NCI-H774 (cell line): Measurements from ENCODE around the gene SUPT20HL1.
"Not testable (repeated sequence)": the region's sequence is repeated elsewhere in the genome, so short reads cannot be mapped to it uniquely, and the experiment has no call there.

ENCODE experiments used
- DNase-seq: peaks from one replicate; lab custom pipeline; 2025; lab: John Stamatoyannopoulos, UW

Gene SUPT20HL1

DNA sequence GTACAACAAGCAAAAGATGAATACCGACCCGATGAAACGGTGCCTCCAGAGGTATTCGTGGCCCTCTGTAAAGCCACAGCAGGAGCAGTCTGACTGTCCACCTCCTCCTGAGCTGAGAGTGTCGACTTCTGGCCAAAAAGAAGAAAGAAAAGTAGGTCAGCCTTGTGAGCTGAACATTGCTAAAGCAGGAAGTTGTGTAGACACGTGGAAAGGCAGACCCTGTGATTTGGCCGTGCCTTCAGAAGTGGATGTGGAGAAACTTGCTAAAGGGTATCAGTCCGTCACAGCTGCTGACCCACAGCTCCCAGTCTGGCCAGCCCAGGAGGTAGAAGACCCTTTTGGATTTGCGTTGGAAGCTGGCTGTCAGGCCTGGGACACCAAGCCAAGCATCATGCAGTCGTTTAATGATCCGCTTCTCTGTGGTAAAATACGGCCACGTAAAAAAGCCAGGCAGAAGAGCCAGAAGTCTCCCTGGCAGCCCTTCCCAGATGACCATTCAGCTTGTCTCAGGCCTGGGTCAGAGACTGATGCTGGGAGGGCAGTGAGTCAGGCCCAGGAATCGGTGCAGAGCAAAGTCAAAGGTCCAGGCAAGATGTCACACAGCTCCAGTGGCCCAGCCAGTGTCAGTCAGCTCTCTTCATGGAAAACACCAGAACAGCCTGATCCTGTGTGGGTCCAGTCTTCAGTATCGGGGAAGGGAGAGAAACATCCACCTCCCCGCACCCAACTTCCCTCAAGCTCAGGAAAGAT is 3.2 kb downstream of the SUPT20HL1 start:
- DNase-seq = not testable (repeated sequence)

DNA sequence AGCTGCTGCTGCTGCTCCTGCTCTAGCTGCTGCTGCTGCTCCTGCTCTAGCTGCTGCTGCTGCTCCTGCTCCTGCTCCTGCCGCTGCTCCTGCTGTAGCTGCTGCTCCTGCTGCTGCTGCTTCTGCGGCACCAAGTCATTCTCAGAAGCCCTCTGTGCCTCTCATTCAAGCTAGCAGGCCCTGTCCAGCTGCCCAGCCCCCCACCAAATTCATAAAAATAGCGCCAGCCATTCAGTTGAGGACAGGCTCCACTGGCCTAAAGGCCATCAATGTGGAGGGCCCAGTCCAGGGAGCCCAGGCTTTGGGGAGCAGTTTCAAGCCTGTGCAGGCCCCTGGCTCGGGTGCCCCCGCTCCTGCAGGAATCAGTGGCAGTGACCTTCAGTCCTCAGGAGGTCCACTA is 3.9 kb downstream of the SUPT20HL1 start:
- DNase-seq = no peak

DNA sequence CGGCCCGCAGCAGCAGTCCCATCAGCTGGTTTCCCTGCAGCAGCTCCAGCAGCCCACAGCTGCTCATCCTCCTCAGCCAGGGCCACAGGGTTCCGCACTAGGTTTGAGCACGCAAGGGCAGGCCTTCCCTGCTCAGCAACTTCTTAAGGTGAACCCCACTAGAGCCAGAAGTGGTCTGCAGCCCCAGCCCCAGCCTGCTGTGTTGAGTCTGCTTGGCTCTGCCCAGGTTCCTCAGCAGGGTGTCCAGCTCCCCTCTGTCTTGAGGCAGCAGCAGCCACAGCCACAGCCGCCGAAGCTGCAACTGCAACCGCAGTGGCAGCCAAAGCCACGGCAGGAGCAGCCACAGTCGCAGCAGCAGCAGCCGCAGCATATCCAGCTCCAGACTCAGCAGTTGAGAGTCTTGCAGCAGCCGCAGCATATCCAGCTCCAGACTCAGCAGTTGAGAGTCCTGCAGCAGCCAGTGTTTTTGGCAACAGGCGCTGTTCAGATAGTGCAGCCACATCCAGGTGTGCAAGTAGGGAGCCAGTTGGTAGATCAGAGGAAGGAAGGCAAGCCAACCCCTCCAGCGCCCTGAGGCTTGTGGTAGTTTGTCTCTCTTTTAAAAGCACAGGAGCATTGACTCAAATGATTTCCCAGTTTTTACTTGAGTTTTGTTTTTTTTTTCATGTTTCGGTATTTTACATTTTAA is 4.6 kb downstream of the SUPT20HL1 start:
- DNase-seq = no peak

DNA sequence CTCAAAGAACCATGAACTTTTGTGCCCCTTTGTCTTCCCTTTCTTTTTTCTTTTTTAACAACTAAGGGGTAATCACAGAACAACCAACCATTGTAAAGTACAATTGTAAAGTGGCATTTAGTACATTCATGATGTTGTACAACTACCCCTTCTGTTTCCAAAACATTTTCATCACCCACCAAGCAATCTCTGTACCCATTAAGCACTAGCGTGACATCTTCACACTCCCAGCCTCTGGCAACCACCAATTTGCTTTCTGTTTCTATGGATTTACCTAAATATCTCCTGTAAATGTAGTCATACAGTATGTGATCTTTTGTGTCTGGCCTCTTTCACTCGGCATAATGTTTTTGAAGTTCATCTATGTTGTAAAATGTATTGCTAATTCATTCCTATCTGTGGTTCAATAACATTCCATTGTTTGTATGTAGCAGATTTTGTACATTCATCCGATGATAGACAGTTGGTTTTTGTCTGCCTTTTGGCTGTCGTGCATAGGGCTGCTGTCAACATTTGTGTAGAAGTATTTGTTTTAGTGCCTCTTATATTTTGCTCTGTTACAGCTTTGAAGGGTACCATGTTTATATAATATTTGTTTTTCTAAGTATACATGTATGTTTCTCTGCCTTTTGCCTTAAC is 6.4 kb downstream of the SUPT20HL1 start:
- DNase-seq = not testable (repeated sequence)

DNA sequence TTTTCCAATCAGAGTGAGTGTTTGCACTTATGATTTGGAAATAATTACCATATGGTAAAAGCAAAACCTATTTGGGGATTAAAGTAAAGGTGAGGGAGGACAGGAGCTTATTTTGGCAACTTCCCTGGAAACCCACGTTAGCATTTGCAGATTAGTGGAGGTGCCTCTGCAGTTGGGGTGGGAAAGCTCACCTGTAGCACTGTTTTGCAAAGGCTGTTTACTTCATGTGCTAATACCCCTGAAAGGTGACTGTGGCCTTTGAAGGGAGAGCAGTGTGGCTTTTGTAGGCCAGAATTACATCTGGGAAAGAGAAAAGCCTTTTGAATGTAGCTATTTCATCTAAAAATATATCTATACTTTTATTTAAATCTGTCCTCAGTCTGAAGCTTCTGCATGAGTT is 9.4 kb downstream of the SUPT20HL1 start:
- DNase-seq = no peak

DNA sequence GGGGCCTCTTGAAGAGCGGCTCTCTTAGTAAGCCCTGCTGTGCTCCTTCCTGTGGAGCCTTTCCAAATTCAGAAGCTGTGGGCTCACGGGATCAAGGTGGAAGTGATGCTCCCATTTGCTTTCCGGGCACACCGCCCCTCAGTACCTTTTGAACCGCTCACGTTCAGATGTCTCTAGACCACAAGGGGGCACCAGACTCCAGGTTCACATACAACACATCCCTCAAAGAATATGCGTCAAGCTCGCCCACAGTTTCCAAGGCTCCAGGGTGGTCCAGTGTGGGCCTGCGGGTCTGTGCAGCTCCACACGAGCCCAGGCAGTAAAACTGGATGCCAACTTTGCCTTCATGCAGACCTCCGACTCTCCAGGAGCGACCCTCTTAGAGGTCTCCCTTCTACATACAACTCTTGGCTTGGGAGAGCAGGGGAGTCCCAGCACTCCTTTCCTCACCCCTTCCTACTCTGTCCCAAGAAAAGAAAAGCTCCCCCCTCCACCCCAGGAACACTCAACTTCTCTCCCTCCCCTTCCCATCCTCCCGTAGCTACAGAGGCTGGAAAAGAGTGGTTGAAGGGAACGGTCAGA is 11.0 kb downstream of the SUPT20HL1 start:
- peak; percentile 19 for DNase-seq

DNA sequence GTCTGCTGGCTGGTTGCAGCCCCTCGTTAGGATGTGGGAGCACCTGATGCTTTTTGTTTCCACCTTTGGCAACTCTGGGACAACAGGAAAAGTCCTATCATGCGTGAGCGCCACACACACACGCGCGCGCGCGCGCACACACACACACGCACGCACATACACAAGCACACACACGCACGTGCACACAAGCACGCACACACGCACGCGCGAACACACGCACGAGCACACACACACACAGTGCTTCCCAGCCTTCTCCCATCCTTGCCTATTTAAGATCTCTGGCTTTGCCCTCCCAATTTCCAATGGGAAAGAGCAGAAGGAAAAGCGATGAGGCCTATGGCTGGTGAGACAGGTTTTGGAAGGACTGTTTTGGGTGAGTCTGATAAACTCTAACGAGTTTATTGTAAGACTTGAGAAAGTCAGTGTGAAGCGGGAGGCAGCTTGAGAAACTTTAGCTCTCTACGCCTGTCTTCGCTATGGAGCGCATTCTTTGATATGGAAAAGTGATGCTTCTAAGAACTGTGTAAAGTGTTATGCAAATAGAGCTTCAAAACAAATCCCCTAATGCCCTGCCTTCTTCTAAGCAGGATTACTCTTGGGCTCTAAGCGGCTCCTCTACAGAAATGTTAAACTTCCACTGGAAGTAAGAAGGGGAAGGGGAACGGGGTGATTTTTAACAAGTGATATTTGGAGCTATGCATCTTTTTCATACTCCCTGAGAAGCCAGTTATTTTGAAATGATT is 11.8 kb downstream of the SUPT20HL1 start:
- no peak for DNase-seq

DNA sequence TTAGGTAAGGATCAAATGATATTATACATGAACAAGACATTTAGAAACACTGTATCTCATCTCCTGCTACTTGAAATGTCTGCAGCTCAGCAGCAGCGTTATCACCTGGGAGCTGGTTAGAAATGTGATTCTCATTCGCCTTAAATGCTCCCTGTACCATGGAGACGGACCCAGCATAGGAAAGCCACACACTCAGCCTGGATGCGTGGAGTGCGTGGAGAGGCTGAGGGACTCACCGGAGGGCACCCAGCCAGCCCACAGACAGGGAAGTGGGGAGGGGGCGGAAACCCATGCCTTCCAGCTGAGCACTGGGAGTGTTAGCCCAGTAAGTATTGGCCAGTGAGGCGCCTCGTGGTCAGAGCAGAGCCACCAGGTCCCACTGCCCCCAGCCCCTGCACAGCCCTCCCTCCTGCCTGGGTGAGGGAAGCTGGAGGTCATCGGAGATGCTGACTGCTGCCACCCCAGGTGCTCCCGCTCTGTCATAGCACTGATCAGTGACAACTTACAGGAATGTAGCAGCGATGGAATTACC is 15.2 kb downstream of the SUPT20HL1 start:
- DNase-seq = no peak

DNA sequence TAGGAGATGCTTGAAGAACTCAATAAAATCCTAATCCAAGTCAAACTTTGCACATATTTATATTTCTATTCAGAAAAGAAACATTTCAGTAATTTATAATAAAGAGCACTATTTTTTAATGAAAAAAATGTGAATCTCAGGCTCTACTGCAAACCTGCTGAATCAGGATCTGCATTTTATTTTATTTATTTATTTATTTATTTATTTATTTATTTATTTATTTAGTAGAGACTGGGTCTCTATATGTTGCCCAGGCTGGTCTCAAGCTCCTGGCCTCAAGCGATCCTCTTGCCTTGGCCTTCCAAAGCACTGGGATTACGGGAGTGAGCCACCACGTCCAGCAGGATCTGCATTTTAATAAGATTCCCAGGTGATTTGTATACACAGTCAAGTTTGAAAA is 16.0 kb downstream of the SUPT20HL1 start:
- DNase-seq = no peak

DNA sequence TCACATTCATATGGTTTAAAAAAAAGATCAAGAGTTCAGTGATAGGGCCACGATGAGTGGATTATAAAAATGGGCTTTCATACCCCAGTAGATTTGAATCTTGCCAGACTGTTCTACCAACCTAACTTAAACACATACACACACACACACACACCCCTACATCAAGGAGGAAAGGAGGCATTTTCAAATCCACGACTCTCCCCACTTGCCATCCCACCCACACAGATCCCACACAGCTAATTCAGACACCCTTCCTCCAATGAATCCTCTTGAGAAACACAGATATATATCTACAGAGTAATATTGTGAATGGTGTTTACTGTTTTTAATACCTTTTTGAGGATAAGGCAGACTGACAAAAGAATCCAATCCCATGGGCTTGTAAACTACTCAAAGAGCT is 16.8 kb downstream of the SUPT20HL1 start:
- DNase-seq = no peak

DNA sequence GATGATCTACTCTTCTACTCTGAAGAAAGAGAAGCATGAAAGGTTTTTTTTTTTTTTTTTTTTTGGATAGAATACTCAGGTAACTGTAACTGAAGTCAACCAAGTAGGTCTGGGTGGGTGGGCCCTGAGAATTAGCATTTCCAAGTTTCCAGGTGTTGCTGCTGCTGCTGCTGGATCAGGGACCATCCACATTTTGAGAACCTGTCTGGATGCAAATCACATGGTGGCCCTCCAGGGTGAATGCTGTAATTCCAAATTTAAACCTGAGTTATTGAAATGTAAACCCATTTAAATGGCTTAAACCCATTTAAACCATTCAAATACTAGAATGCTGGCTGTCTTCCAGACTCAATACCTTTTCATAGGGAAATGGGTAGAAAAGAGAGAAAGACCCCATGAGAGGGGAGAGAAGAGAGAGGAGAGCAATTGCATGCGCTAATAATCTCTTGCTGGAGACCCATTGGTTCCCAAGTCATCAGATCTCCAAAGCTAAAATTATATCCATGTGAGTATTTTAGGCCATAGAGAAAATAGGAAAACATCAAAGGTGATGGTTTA is 17.6 kb downstream of the SUPT20HL1 start:
- DNase-seq = no peak

DNA sequence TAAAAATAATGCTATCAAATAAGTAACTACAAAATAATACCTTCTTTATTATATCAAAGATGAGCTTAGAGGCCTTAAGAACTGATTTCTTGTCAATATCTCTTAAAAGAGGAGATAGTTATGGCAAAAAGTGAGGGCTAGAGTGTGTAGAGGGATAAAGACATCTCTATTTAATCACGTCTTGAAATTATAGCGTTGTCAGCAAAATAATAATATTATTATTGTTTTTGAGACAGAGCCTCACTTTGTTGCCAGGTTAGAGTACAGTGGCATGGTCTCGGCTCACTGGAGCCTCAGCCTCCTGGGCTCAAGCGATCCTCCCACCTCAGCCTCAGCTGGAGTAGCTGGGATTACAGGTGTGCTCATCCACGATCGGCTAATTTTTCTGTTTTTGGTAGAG is 18.3 kb downstream of the SUPT20HL1 start:
- no peak for DNase-seq

DNA sequence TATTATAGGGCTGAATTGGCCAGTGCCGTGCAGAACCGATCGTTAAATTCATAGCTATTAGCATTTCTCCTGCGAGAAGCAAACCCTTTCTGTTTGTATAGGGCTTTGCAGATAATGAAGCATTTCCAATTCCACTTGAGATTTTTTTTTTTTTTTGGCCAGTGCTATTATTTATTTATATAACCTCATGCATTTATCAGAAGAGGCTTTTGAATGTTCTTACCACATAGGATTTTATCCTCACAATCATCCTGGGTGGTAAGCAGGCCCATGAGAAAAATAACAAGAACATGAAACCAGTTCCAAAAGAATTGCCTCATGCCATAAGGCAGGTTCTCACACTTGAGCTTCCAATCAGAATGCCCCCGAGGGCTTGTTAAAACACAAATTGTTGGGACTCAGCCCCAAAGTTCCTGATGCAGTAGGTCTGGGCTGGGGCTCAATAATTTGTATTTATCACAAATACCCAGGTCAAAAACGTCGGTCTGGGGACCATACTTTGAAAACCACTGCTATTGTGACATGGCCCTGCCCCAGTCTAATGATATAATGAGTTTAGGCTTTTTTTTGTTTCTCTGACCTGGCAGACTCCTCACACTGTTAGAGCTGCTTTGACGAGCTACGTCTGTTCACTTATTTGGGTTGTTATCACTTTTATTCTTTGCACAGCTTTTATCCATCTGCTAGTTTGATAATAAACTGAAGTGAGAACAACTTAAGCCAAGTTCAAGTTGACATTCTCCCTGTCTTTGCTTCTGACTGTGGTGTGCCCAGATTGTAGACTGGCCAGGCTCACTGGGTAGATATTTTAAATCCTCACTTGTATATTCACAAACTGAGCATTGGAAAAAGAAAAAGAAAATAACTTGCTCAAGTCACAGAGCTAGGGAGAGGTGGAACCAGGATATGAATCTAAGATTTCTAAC is 20.1 kb downstream of the SUPT20HL1 start:
- no peak for DNase-seq

DNA sequence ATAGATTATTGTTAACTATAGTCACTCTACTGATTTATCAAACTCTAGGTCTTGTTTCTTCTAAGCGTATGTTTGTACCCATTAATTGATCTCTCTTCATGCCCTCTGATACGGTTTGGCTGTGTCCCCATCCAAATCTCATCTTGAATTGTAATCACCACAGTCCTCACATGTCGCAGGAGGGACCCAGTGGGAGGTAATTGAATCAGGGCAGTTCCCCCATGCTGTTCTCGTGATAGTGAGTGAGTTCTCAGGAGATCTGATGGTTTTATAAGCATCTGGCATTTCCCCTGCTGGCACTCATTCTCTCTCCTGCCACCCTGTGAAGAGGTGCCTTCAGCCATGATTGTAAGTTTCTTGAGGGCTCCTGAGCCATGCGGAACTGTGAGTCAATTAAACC is 21.9 kb downstream of the SUPT20HL1 start:
- not testable (repeated sequence) for DNase-seq

DNA sequence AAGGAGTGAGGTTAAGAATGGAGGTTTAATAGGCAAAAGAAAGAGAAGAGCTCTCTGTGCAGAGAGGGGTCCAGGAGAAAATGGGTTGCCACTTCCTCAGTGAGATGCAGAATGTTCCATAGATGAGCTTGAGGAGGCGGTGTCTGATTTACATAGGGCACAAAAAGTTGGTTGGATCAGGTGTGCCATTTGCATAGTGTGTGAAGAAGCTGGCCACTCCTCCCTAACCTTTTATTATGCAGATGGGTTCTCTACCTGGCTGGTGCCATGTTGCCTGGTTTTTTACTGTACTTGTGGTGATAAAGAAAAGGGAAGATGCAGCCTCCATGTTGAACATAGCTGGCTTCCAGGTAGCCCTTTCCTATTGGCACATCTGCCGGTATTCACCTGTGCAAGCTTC is 27.3 kb downstream of the SUPT20HL1 start:
- DNase-seq = no peak

DNA sequence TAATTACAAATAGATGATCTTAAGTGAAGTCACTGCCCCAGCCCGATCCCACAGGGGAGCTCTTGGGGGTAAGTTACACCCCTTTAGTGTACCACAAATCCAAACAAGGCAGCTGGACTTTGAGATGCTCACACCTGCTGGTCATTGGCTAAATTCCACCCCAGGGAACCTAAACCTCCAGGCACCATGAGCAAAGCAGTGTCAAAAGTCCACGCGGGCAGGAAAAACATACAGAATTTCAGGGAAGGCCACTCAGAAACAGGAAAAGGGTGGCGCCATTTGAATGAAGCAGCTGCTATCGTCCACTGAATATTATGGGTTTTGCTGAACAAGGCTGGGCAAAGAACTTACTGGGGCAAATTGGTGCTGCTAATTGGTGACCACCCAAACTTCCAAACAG is 30.9 kb downstream of the SUPT20HL1 start:
- DNase-seq = no peak

DNA sequence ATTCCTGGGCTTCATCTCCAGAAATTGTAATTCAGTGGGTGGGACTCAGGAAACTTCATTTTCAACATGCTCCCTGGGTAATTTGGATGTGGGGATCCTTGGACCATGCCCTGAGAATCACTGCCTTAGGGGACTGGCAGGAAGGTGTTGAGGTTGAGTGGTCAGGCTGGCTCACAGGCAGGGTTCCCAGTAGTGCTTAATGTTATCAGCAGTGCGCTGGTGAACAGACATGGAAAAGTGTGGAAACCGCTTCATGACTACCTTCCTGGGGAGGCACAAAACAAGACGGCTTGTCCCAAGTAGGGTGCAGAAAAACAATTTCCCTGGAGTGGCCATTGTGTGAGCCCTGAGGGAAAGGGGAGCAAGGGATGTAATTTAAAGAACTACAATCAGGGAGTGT is 31.4 kb downstream of the SUPT20HL1 start:
- DNase-seq = no peak

DNA sequence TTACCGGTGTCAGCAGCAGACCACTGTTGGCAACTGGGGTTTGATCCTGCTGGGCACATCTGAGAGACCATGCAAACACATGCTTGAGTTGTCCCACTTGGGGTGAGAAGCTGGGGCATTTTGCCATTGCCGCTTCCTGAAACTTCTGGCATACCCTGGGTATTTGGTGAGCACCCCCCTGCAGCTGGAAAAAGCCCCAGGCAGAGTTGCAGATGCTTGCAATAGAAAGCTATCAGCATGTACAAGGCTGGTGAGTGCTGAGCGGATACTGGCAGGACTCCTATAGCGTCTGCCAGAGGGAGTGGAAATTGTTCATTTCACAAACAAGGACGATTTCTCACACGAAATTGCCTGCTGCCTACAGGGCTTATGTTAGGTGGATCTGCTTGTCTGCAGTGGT is 32.3 kb downstream of the SUPT20HL1 start:
- no peak for DNase-seq

DNA sequence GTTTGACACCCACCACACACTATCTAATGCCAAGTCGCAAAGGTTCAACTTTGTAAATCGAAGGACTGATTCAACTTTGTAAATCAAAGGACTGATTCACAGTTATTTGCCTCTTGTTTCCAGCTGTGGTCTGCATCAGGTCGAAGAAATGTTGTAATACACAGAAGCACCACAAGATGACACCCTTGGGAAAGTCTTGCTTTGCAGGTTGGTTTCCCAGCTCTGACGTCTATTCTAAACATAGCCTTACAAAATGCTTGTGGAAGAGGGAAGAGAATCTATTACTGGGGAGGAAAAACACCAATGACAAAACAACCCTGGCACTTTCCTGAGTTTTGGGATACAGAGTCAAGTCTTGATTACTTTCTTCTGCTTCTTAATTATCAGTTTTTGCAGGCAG is 35.3 kb downstream of the SUPT20HL1 start:
- DNase-seq = peak; percentile 44

DNA sequence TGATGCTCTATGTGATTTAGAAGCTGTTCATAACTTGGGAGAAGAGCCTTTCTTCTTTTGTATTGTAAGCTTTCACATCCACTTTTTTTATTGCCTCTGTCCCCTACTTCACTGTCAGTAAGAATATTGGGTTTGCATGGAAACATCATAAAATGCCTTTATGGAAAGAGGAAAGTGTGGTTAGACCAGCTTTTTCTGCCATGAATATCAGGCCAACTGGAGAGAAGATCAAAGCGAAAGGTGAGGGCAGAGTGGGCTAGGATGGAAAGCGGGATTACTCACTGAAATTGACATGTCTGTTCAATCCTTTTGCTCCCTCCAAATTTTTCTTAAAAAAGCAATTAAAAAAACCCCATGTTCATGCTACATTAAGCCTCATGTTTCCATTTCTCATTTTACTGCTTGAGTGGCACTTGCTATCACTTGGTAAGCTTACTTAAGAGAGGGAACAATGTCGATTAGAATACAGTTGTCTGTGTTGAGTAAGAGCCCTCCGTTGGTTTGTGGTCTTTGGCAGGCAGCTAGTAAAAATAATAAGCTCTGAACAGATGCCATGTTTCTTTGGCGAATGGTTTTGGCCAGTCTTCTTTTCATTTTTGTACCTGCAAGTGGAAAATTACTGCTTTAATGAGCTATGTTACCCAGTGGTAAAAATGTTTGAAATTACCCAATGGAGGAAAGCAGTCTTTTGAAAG is 35.9 kb downstream of the SUPT20HL1 start:
- no peak for DNase-seq
